Activated T-cell treated with anti-CD3 and anti-CD28 coated beads, Interleukin-2, amount 50 U/mL, for 72 hours (primary cell): ENCODE results near the gene NME3. TPM values are rescaled to one million over a fixed set of nuclear protein-coding genes. Genes with fewer than 3 reads are reported as not detected.
"Not testable (repeated sequence)": the region's sequence is repeated elsewhere in the genome, so short reads cannot be mapped to it uniquely, and the experiment has no call there.

Experiments
- ATAC-seq, 2 donors: fragments of 150-1000 bp; cut with Tn5 transposase; replicated peaks in 1 of 2; 2 replicates each; pipeline ENCODE4 v1.10.0; 2021; ENCODE audit warnings: moderate library complexity in 2 of 2, mild to moderate bottlenecking in 1 of 2
- DNase-seq, 2 donors: peaks; one replicate each; pipeline ENCODE4 v3.0.0; 2021 to 2022; ENCODE audit warnings: mixed read lengths in 1 of 2
- H3K27ac Mint-ChIP-seq: one replicate; pipeline ENCODE4 v1.8.0; 2022; ENCODE audit warnings: mild to moderate bottlenecking, moderate library complexity, mixed read lengths
- H3K27me3 Mint-ChIP-seq: one replicate; pipeline ENCODE4 v1.8.0; 2022; ENCODE audit warnings: low read depth, mixed read lengths
- H3K36me3 Mint-ChIP-seq, 2 donors: one replicate each; pipeline ENCODE4 v1.8.0; 2022; ENCODE audit warnings: mixed read lengths in 2 of 2, mild to moderate bottlenecking in 1 of 2; ENCODE audit not compliant: insufficient read depth in 2 of 2
- H3K4me1 Mint-ChIP-seq: one replicate; pipeline ENCODE4 v1.8.0; 2022; ENCODE audit warnings: low read depth, mixed read lengths
- H3K4me3 Mint-ChIP-seq, 2 donors: one replicate each; pipeline ENCODE4 v1.8.0; 2022; ENCODE audit warnings: mild to moderate bottlenecking in 2 of 2, mixed read lengths in 2 of 2, moderate library complexity in 2 of 2
- H3K9me3 Mint-ChIP-seq, 2 donors: one replicate each; pipeline ENCODE4 v1.8.0; 2022; ENCODE audit warnings: mixed read lengths in 2 of 2
- total RNA-seq, 2 donors: library from RNA; stranded (reverse); gene quantifications; one replicate each; pipeline ENCODE4 v1.2.3, GENCODE V29; 2022

Gene NME3
- total RNA-seq, 2 donors from 2014 or later = 55.0 to 56.1 TPM

- Mint-ChIP-seq H3K27me3 (no peaks in the 10 kb centered on the region), H3K4me3 (no peak overlapping the region), H3K4me1 (peaks cover 5% of the 10 kb centered on the region), H3K9me3 (no peaks in the 10 kb centered on the region), H3K27ac (no peak overlapping the region), H3K36me3 (peaks cover 1 to 8% of the 10 kb centered on the region in 2 donors)
- DNase-seq (no peak), ATAC-seq (no peak)
Observed at GRCh38 chr16:1810106-1810505, 38.8 kb upstream of the NME3 start.

GRCh38 chr16:1809281-1809801, 38.0 kb upstream of the NME3 start:
- H3K4me1 Mint-ChIP-seq = peaks cover 5% of the 10 kb centered on the region
- ATAC-seq (no peak), DNase-seq (no peak)
- no peaks in the 10 kb centered on the region for H3K9me3 Mint-ChIP-seq
- H3K27me3 Mint-ChIP-seq = no peaks in the 10 kb centered on the region
- peaks cover 1 to 8% of the 10 kb centered on the region in 2 donors for H3K36me3 Mint-ChIP-seq
- no peak overlapping the region for H3K4me3 Mint-ChIP-seq
- H3K27ac Mint-ChIP-seq = no peak overlapping the region

GRCh38 chr16:1808691-1809090, 37.3 kb upstream of the NME3 start:
- peaks cover 1 to 8% of the 10 kb centered on the region in 2 donors for H3K36me3 Mint-ChIP-seq
- DNase-seq = no peak
- no peak for ATAC-seq
- H3K4me3 Mint-ChIP-seq = no peak overlapping the region
- peaks cover 5% of the 10 kb centered on the region for H3K4me1 Mint-ChIP-seq
- H3K27me3 Mint-ChIP-seq = no peaks in the 10 kb centered on the region
- no peaks in the 10 kb centered on the region for H3K9me3 Mint-ChIP-seq
- no peak overlapping the region for H3K27ac Mint-ChIP-seq

DNA sequence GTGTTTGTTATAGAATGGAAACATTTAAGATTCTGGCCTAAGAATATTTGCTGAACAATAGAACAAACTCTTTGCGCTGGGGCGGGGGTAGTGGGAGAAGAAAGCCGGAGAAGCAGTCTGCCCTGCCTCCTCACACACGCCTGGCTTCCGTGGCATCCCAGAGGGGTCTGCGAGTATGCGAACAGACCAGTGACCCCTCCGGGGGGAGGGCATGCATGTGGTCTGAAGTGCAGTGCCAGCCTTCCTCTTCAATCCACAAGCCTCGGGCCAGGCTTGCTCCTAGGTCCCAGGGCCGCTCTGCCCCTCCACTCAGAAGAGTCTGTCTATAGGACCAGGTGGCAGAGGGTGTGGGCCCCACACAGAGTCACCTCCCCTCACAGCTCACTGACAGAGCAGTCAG, 36.3 kb upstream of the NME3 start:
- Mint-ChIP-seq H3K4me1 (peaks cover 5% of the 10 kb centered on the region), H3K27ac (no peak overlapping the region), H3K9me3 (no peaks in the 10 kb centered on the region), H3K27me3 (no peaks in the 10 kb centered on the region), H3K36me3 (peaks cover 1 to 8% of the 10 kb centered on the region in 2 donors), H3K4me3 (no peak overlapping the region)
- DNase-seq (no peak), ATAC-seq (no peak)

- ATAC-seq (no peak), DNase-seq (no peak)
- Mint-ChIP-seq H3K27ac (no peak overlapping the region), H3K4me3 (no peak overlapping the region), H3K9me3 (peaks cover 8 to 10% of the 10 kb centered on the region in 2 donors), H3K27me3 (no peaks in the 10 kb centered on the region), H3K36me3 (peaks cover 10 to 19% of the 10 kb centered on the region in 2 donors), H3K4me1 (no peaks in the 10 kb centered on the region)
Observed at GRCh38 chr16:1800701-1801100, 29.4 kb upstream of the NME3 start.

DNA sequence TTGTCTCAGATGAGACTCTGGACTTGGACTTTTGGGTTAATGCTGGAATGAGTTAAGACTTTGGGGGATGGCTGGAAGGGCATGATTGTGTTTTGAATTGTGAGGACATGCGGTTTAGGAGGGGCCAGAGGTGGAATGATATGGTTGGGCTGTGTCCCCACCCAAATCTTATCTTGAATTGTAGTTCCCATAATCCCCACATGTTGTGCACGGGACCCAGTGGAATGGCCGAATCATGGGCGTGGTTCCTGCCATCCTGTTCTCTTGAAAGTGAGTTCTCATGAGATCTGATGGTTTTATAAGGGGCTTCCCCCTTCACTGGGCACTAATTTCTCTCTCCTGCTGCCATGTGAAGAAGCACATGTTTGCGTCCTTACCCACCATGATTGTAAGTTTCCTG, 27.9 kb upstream of the NME3 start:
- H3K9me3 Mint-ChIP-seq, H3K4me3 Mint-ChIP-seq, ATAC-seq, DNase-seq, H3K27me3 Mint-ChIP-seq, H3K4me1 Mint-ChIP-seq, H3K27ac Mint-ChIP-seq: not testable (repeated sequence)
- H3K36me3 Mint-ChIP-seq = peaks cover 8 to 19% of the 10 kb centered on the region in 2 donors

- H3K27me3 Mint-ChIP-seq = no peaks in the 10 kb centered on the region
- H3K4me3 Mint-ChIP-seq = no peak overlapping the region
- H3K36me3 Mint-ChIP-seq = peaks cover 7 to 12% of the 10 kb centered on the region in 2 donors
- no peak for DNase-seq
- ATAC-seq = no peak
- no peaks in the 10 kb centered on the region for H3K4me1 Mint-ChIP-seq
- H3K9me3 Mint-ChIP-seq = peaks cover 6 to 10% of the 10 kb centered on the region in 2 donors
- H3K27ac Mint-ChIP-seq = no peak overlapping the region
Observed at GRCh38 chr16:1794908-1795666, 23.7 kb upstream of the NME3 start.

DNA sequence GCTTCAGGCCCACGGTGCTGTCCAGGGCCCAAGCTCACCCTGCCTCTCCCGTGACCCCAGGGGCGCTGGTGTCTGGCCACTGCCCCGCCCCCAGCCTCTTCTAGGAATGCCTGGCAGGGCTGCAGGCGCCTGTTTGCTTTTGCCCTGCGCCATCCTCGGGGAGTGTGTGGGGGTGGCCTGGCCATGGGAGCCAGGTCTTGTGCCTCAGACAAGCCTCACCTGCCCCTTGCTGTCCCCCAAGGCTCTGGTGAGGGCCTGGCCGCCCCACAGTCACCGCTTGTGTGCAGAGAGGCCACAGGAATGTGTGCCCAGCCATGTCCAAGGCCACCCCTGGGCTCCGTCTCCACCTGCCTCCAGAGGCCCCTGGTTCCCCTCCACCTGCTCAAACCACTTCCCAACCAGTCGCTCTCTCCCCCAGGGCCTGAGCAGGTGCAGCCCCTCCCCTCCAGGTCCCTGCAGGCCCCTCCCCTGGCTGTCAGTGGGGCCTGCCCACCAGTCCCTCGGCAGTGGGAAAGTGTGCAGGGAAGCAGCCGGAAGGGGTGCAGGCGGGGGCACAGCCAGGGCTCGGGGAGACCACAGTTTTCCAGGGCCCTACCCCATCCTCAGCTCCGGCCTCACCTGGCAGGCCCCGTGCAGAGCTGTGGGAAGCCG, 23.0 kb upstream of the NME3 start:
- Mint-ChIP-seq H3K4me3 (no peak overlapping the region), H3K9me3 (peaks cover 3 to 6% of the 10 kb centered on the region in 2 donors), H3K27ac (no peak overlapping the region), H3K36me3 (peaks cover 6% of the 10 kb centered on the region in 2 donors), H3K27me3 (no peaks in the 10 kb centered on the region), H3K4me1 (no peaks in the 10 kb centered on the region)
- no peak for ATAC-seq
- no peak for DNase-seq

GRCh38 chr16:1793578-1794220, 22.4 kb upstream of the NME3 start, which contains the start of gene IGFALS:
IGFALS (minus strand) TSS chr16:1793705; CDS start chr16:1793652, 53 bp downstream.
- ATAC-seq = no peak
- Mint-ChIP-seq H3K4me1 (no peaks in the 10 kb centered on the region), H3K27me3 (no peaks in the 10 kb centered on the region), H3K4me3 (no peak within 1 kb of the TSS), H3K27ac (no peak within 1 kb of the TSS), H3K36me3 (peaks cover 4 to 7% of the 10 kb centered on the region in 2 donors), H3K9me3 (no peaks in the 10 kb centered on the region)
- DNase-seq = no peak

DNA sequence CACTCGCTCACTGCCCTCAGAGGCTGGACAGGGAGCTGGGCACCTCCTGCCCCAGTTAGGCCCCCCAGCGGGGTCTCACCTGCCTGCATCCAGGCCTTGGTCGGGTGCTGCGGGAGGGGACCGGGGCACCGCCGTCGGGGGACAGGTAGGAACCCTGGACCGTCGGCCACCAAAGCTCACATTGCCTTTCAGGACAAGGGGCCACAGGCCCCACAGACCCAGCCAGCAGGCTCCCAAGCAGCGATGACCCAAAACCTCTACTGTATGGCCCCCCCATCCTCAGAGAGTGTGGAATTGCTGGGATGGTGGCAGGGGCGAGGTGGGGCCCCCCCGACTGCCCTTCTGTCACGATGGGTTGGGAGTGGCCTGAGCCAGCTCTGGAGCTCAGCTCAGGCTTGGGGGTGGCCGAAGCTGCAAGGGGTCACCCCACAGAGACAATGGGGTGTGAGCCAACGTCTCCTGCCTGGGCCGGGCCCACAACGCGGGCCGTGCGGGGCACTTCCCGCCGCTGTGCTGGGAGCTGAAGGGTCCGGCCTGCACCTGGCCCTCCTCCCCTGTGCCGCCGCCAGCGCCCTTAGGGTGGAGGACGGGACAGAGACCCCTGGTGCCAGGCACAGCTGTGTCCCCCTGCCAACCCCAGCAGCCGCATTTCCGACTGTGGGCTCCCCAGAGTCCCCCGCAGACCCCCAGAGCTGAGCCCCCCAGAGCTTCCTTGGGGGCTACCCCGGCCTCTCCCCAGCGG, 21.7 kb upstream of the NME3 start:
- DNase-seq (no peak), ATAC-seq (no peak)
- Mint-ChIP-seq H3K27ac (no peak overlapping the region), H3K36me3 (peaks cover 4 to 7% of the 10 kb centered on the region in 2 donors), H3K27me3 (no peaks in the 10 kb centered on the region), H3K4me1 (no peaks in the 10 kb centered on the region), H3K9me3 (no peaks in the 10 kb centered on the region), H3K4me3 (no peak overlapping the region)

GRCh38 chr16:1791943-1792812, 20.8 kb upstream of the NME3 start:
- no peak overlapping the region for H3K4me3 Mint-ChIP-seq
- H3K4me1 Mint-ChIP-seq = no peaks in the 10 kb centered on the region
- DNase-seq = no peak
- no peak for ATAC-seq
- no peaks in the 10 kb centered on the region for H3K9me3 Mint-ChIP-seq
- no peaks in the 10 kb centered on the region for H3K27me3 Mint-ChIP-seq
- H3K36me3 Mint-ChIP-seq = peaks cover 3 to 5% of the 10 kb centered on the region in 2 donors
- H3K27ac Mint-ChIP-seq = no peak overlapping the region
